Measurements from ENCODE around the gene BRINP2.

- TF ChIP-seq, protein P1, sequence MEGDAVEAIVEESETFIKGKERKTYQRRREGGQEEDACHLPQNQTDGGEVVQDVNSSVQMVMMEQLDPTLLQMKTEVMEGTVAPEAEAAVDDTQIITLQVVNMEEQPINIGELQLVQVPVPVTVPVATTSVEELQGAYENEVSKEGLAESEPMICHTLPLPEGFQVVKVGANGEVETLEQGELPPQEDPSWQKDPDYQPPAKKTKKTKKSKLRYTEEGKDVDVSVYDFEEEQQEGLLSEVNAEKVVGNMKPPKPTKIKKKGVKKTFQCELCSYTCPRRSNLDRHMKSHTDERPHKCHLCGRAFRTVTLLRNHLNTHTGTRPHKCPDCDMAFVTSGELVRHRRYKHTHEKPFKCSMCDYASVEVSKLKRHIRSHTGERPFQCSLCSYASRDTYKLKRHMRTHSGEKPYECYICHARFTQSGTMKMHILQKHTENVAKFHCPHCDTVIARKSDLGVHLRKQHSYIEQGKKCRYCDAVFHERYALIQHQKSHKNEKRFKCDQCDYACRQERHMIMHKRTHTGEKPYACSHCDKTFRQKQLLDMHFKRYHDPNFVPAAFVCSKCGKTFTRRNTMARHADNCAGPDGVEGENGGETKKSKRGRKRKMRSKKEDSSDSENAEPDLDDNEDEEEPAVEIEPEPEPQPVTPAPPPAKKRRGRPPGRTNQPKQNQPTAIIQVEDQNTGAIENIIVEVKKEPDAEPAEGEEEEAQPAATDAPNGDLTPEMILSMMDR (IDR thresholded peaks at IDR 0.05): no peak
- no peak for TF ChIP-seq POLR2A (IDR thresholded peaks at IDR 0.05)
Measured at GRCh38 chr1:177171536-177172123, 872 bp downstream of the BRINP2 start.

Data from right lobe of liver (tissue), 4 donors.